GM10847 (cell line): ENCODE results near the gene TSSK2.

ENCODE experiments used
- POLR2A ChIP-seq: IDR thresholded peaks from 2 replicates; pipeline ENCODE4 v1.6.1; 2011; ENCODE audit not compliant: insufficient read length; ENCODE audit errors: extremely low read depth

The TSSK2 gene

DNA sequence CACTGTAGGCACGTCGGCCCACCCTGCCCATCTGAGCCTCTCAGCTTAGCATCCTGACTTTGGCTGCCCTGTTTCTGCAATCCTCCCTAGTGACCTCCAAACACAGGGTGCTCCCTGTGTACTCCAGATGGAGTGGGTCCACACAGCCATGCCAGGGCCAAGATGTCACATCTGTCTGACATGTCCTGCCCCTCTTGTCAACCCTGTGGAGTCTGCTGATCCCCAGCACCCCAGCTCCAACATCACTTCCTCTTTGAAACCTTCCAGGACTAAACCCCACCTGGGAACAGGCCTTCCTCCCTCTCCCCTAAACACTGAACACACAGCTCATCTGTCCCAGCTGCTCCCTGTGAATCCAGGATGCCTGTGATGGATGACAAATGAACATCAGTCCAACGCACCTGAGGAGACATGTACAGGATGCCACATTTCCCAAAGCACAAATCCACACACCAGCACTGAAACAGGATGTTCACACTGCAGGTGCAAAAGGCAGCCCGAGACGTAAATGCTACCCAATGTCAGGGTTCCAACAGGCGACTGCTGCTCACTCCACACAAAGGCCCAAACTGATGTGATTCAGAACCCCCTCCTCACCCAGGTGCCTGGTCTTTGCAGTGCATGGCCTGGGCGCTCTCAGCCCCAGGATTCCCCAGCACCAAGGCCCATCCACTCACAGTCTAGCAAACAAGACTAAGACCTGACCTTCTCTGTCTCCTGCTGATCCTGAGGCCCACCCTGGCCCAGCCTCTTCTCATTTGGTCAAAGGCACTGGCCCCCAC lies 2.0 kb upstream of the TSSK2 start:
- no peak for TF ChIP-seq POLR2A

DNA sequence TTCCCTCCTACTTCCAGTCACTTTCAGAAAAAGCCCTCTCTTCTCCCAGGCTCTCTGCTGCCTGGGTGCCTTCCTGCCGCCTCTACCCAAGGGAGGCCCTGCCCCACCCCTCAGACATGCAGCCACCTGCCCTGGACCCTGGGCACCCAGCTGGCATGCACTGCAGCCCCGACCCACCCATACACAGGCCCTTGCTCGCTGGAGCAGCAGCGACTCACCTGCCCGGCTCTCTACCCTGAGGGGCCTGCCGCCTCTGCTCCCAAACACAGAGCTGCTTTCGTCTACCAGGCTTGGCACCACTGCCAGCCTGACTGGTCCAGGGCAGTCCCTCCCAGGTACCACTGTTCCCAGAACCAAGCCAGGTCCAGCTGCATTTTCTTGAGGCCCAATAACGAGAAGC lies 1.2 kb upstream of the TSSK2 start:
- no peak for TF ChIP-seq POLR2A

DNA sequence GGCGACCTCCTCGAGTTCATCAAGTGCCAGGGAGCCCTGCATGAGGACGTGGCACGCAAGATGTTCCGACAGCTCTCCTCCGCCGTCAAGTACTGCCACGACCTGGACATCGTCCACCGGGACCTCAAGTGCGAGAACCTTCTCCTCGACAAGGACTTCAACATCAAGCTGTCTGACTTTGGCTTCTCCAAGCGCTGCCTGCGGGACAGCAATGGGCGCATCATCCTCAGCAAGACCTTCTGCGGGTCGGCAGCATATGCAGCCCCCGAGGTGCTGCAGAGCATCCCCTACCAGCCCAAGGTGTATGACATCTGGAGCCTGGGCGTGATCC lies 542 bp downstream of the TSSK2 start:
- no peak for TF ChIP-seq POLR2A

- no peak for TF ChIP-seq POLR2A
Observed at GRCh38 chr22:19132153-19132552, 1.0 kb downstream of the TSSK2 start.

- no peak for TF ChIP-seq POLR2A
Observed at GRCh38 chr22:19132693-19133400, 1.7 kb downstream of the TSSK2 start.

DNA sequence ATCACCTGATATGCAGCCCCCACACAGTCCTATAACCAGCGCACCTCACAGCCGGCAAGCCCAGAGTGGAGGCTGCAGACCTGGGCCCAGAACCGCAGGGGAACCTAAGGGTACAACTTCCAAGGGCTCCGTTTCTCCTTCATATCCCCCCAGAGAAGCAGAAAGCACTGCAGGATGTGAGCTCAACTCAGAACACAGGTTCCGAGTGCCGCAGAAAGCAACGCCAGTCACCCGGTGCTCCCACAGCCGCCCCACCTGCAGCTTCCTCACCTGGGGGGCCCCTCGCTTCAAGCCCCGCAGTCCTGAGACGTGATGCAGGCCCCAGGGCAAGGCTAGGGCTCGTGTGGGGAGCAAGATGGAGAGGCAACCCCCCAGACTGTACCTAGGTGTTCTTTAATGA lies 2.5 kb downstream of the TSSK2 start:
- TF ChIP-seq POLR2A, result no peak

- no peak for TF ChIP-seq POLR2A
Observed at GRCh38 chr22:19134176-19134831, 3.2 kb downstream of the TSSK2 start.

GRCh38 chr22:19134874-19135273 lies 3.8 kb downstream of the TSSK2 start:
- no peak for TF ChIP-seq POLR2A

- TF ChIP-seq POLR2A, result no peak
Observed at GRCh38 chr22:19136915-19137314, 5.8 kb downstream of the TSSK2 start.

DNA sequence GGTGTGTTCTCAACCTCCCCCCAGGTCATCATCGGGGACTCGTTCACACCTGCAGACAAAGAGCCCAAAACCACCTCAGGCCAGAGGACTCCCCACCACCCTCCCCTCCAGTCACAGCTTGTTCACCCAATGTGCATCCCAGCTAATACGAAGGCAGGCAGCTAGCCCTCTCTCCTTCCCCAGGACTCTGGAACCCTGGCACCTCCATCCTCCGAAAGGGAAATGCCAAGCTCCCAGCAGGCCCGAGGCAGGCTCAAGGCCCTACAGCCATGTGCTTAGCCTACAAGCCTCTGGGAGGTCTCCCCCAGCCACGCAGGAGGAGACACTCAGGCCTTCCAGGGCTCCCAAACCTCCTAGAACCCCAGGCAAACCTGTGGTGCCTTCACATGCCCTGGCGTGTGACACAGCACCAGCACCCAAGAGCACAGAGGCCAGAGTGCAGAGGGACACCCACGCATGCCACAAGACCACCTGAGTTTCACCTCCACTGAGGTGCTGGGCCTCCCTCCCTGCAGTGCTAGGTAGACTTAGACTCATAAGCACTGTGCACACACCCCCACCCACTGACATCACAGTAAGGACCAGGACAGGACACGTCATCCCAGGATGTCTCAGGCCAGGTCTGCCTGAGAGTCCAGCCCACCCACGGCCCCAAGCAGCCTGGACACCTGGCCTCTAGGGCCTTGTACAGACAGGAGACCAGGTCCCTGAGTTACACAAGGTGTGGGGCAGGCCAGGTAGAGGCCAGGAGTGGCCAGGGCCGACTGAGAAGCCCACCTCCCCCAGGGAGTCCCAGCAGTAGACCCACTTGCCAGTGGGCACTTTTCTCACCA lies 6.5 kb downstream of the TSSK2 start:
- no peak for TF ChIP-seq POLR2A

DNA sequence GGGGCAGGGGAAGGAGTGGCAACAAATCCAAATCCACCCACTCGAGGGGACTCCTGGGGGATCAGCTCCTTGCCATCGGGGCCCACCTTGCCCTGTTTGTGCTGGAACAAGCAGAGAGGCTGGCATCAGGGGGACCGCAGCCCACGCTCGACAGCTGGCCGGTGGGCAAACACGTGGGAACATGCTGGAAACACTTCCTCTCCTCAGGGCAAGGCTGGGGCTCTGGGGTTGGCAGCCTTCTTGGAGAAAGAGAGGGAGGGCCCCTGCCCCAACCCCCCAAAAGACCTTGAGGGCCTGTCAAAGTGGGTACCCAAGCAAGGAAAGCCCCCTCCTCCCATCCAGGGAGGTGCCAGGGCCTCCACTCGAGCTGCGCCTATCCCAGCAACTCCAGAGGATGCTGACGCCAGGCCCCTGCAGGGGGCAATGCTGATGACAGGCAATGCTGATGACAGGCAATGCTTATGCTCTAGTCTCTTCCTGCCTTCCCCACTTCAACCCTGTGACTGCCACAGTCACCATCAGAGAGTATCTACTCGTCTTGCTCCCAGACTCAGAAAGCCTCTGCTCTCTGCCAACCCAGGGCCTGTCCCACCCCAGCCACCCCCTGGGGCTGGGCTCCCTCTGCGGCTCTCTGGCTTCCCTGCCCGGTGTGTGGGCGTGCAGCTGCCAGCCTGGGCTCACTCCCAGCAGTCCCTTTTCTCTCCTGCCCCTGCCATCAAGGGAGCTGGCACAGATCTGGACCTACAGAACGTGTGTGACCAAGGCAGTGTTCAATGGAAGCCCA lies 7.3 kb downstream of the TSSK2 start:
- no peak for TF ChIP-seq POLR2A

DNA sequence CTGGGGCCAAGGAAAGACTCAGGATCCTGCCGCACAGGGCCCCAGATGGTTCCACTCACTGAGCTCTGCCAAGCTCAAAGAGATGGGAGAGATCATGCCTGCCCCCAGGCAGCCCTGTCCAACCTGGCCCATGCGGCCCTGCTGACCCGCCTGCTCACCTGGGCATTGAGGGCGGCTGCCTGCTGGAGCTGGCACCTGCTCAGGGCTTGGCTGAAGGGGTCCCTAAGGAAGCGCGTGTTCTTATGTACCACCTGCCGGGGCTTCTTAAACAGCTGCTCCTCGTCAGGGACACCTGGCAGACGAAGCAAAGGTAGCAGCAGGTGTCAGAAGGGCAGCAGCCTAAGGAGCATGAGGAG lies 7.9 kb downstream of the TSSK2 start:
- no peak for TF ChIP-seq POLR2A

GRCh38 chr22:19139974-19140373 lies 8.9 kb downstream of the TSSK2 start:
- TF ChIP-seq POLR2A, result no peak

DNA sequence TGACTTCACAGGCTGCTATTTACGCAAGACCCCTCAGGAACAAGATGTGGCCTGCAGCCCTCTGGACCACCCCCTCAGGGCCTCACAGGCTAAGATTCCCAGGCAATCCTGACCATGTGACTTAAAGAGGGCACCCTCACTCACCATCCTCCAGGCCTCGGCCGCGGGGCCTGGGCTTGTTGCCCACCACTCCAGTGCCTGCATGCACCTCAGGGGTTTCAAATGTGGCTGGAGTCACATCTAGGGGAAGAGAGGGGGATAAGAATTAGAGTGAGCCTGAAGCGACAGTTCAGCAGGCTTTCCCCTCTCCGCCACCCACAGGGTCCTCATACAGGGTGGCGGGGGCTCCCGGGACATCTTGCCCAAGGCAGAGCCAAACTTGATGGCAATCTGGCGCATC lies 11.3 kb downstream of the TSSK2 start:
- no peak for TF ChIP-seq POLR2A

DNA sequence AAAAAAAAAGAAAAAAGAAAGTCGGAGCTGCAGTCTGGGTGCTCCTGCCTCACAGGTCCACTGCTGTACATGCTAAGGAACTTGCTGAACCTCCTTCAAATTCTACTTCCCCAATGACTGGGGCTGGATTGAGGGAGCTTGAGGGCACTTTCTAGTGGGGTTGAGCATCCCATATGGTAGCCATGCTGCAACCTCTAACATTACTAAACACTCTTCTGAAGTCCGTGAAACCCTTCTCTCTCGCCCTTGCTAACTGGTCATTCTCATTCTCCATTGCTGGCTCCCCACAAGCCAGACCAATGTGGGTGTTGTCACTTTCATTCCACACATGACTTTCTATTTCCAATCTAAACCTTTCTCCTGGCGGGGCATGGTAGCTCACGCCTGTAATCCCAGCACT lies 12.1 kb downstream of the TSSK2 start:
- no peak for TF ChIP-seq POLR2A
